Caco-2 (cell line): ENCODE results near the gene SP140L. TPM values are rescaled to one million over a fixed set of nuclear protein-coding genes. Genes with fewer than 3 reads are reported as not detected.

ENCODE experiments used
- BruUV-seq: library from RNA; stranded (reverse); fragments of 400-500 nt; replicated peaks from 2 replicates; lab custom pipeline; 2021; lab: Mats Ljungman, UMichigan
- CTCF ChIA-PET: fragments of 300-600 bp; sonication (Branson Sonifier 250); formaldehyde crosslinking; loops from one replicate; lab custom pipeline; 2022; ENCODE audit warnings: antibody characterized with exemption; lab: Charles Lee
- POLR2A ChIA-PET: fragments of 300-600 bp; sonication (Branson Sonifier 250); formaldehyde crosslinking; loops from one replicate; lab custom pipeline; 2022; ENCODE audit warnings: antibody characterized with exemption; lab: Charles Lee
- DNase-seq, 2 experiments: peaks; one replicate each; pipeline versions ENCODE4 v3.0.0 to v3.0.0-alpha.2; 2020 to 2022
- H3K27me3 ChIP-seq: replicated peaks from 2 replicates; pipeline ENCODE4 v1.6.0; 2011; ENCODE audit warnings: low read length; ENCODE audit not compliant: control insufficient read depth, insufficient read depth
- H3K36me3 ChIP-seq: 2 replicates; pipeline ENCODE4 v1.5.1; 2011; ENCODE audit warnings: low read length; ENCODE audit not compliant: control insufficient read depth, insufficient read depth
- H3K4me1 ChIP-seq: fragments of 250-450 bp; sonication (Bioruptor Pico); 2 replicates; pipeline ENCODE4 v1.5.1; 2020; ENCODE audit warnings: mild to moderate bottlenecking
- H3K4me3 ChIP-seq: 2 replicates; pipeline ENCODE4 v1.5.1; 2011; ENCODE audit warnings: low read depth, mild to moderate bottlenecking, control low read depth, low read length
- H3K9me3 ChIP-seq: fragments of 250-450 bp; sonication (Bioruptor Pico); 2 replicates; pipeline ENCODE4 v1.5.1; 2020; ENCODE audit warnings: mild to moderate bottlenecking, moderate library complexity
- H3K27ac Mint-ChIP-seq: one replicate; pipeline ENCODE4 v1.8.0; 2022; ENCODE audit warnings: mixed read lengths; ENCODE audit not compliant: unreplicated experiment
- H3K27me3 Mint-ChIP-seq: one replicate; pipeline ENCODE4 v1.8.0; 2022; ENCODE audit warnings: mixed read lengths; ENCODE audit not compliant: insufficient read depth, unreplicated experiment
- H3K36me3 Mint-ChIP-seq: one replicate; pipeline ENCODE4 v1.8.0; 2022; ENCODE audit warnings: mild to moderate bottlenecking, mixed read lengths; ENCODE audit not compliant: insufficient read depth, unreplicated experiment
- H3K4me1 Mint-ChIP-seq: one replicate; pipeline ENCODE4 v1.8.0; 2022; ENCODE audit warnings: low read depth, mixed read lengths; ENCODE audit not compliant: unreplicated experiment
- H3K4me3 Mint-ChIP-seq: one replicate; pipeline ENCODE4 v1.8.0; 2022; ENCODE audit warnings: mild to moderate bottlenecking, moderate library complexity, mixed read lengths; ENCODE audit not compliant: unreplicated experiment
- H3K9me3 Mint-ChIP-seq: one replicate; pipeline ENCODE4 v1.8.0; 2022; ENCODE audit warnings: mixed read lengths; ENCODE audit not compliant: unreplicated experiment
- CTCF ChIP-seq, 2 experiments: fragments of 200-600 bp in 1 of 2; IDR thresholded peaks; 1 replicate in 1 of 2; 2 replicates in 1 of 2; pipeline versions ENCODE4 v1.5.1 to v1.8.0; 2011 to 2022; ENCODE audit warnings: antibody characterized with exemption in 1 of 2, control low read depth in 1 of 2, inconsistent platforms in 1 of 2, low read depth in 1 of 2, low read length in 1 of 2, mild to moderate bottlenecking in 1 of 2, moderate library complexity in 1 of 2; ENCODE audit not compliant: insufficient read depth in 1 of 2, severe bottlenecking in 1 of 2, unreplicated experiment in 1 of 2
- intact Hi-C: fragments of 100-400 bp; cut with micrococcal nuclease; formaldehyde crosslinking; loops from one replicate; pipeline ENCODE4 v1.10.0; 2022; ENCODE audit not compliant: unreplicated experiment
- total RNA-seq: library from RNA; stranded (reverse); gene quantifications from 2 replicates; pipeline ENCODE4 v1.2.3, GENCODE V29; 2022

SP140L gene
- total RNA-seq, 1 experiment from 2014 or later, result not detected

GRCh38 chr2:230412846-230413245 lies 85.9 kb downstream of the SP140L start:
- intact Hi-C loops, result no loop called here
- no peaks in the 10 kb centered on the region for H3K36me3 Mint-ChIP-seq
- no peaks in the 10 kb centered on the region for H3K27me3 Mint-ChIP-seq
- no peak for DNase-seq
- no peaks in the 10 kb centered on the region for H3K4me1 ChIP-seq
- peak overlapping the region; percentile 98 for H3K4me3 Mint-ChIP-seq
- ChIA-PET CTCF (no interaction called here), POLR2A (no interaction called here)
- H3K4me3 ChIP-seq, result no peak overlapping the region
- H3K36me3 ChIP-seq, result no peaks in the 10 kb centered on the region
- H3K9me3 Mint-ChIP-seq, result no peaks in the 10 kb centered on the region
- H3K27ac Mint-ChIP-seq, result no peak overlapping the region
- no peak for TF ChIP-seq CTCF (IDR thresholded peaks at IDR 0.05; ENCODE audit: insufficient read depth in 1 of 2, low read depth in 1 of 2, low read length in 1 of 2, severe bottlenecking in 1 of 2, unreplicated experiment in 1 of 2)
- H3K4me1 Mint-ChIP-seq, result no peaks in the 10 kb centered on the region
- BruUV-seq, result no TSS peak
- H3K9me3 ChIP-seq, result no peaks in the 10 kb centered on the region
- H3K27me3 ChIP-seq, result no peaks in the 10 kb centered on the region

GRCh38 chr2:230413479-230413878 lies 86.5 kb downstream of the SP140L start:
- Mint-ChIP-seq H3K27ac (no peak overlapping the region), H3K9me3 (no peaks in the 10 kb centered on the region), H3K4me3 (no peak overlapping the region), H3K27me3 (no peaks in the 10 kb centered on the region), H3K36me3 (no peaks in the 10 kb centered on the region), H3K4me1 (no peaks in the 10 kb centered on the region)
- BruUV-seq, result no TSS peak
- intact Hi-C loops, result no loop called here
- H3K4me1 ChIP-seq, result no peaks in the 10 kb centered on the region
- no peak for DNase-seq
- H3K9me3 ChIP-seq, result no peaks in the 10 kb centered on the region
- no peaks in the 10 kb centered on the region for H3K36me3 ChIP-seq
- no peak for TF ChIP-seq CTCF (IDR thresholded peaks at IDR 0.05; ENCODE audit: insufficient read depth in 1 of 2, low read depth in 1 of 2, low read length in 1 of 2, severe bottlenecking in 1 of 2, unreplicated experiment in 1 of 2)
- CTCF ChIA-PET, result no interaction called here
- H3K4me3 ChIP-seq, result no peak overlapping the region
- POLR2A ChIA-PET, result no interaction called here
- no peaks in the 10 kb centered on the region for H3K27me3 ChIP-seq

GRCh38 chr2:230414302-230414701 lies 87.3 kb downstream of the SP140L start:
- Mint-ChIP-seq H3K4me3 (no peak overlapping the region), H3K9me3 (no peaks in the 10 kb centered on the region), H3K27me3 (no peaks in the 10 kb centered on the region), H3K36me3 (no peaks in the 10 kb centered on the region), H3K27ac (no peak overlapping the region), H3K4me1 (no peaks in the 10 kb centered on the region)
- TF ChIP-seq CTCF (IDR thresholded peaks at IDR 0.05; ENCODE audit: insufficient read depth in 1 of 2, low read depth in 1 of 2, low read length in 1 of 2, severe bottlenecking in 1 of 2, unreplicated experiment in 1 of 2), result no peak
- DNase-seq, result no peak
- intact Hi-C loops, result no loop called here
- Histone ChIP-seq H3K9me3 (no peaks in the 10 kb centered on the region), H3K4me1 (no peaks in the 10 kb centered on the region), H3K4me3 (no peak overlapping the region), H3K27me3 (no peaks in the 10 kb centered on the region), H3K36me3 (no peaks in the 10 kb centered on the region)
- ChIA-PET CTCF (no interaction called here), POLR2A (no interaction called here)
- no TSS peak for BruUV-seq
